ENCODE data around the gene ZSWIM2.

Gene ZSWIM2

GRCh38 chr2:186868344-186868743 is 19.4 kb upstream of the ZSWIM2 start:
- Histone ChIP-seq H3K4me3 (ENCODE audit: low read length) (no peak overlapping the region), H3K79me2 (ENCODE audit: low read length) (no peaks in the 10 kb centered on the region), H2AFZ (ENCODE audit: low read length) (no peak overlapping the region), H3K27ac (ENCODE audit: low read length) (no peak overlapping the region), H3K9me3 (replicated peaks; ENCODE audit: insufficient read depth, low read length) (no peaks in the 10 kb centered on the region), H3F3A (ENCODE audit: insufficient read depth, low read length) (no peaks in the 10 kb centered on the region), H4K20me1 (ENCODE audit: insufficient read depth, low read length) (no peaks in the 10 kb centered on the region), H3K36me3 (replicated peaks; ENCODE audit: insufficient read depth, low read length) (no peaks in the 10 kb centered on the region), H3K9ac (ENCODE audit: low read length) (no peak overlapping the region), H3K27me3 (replicated peaks; ENCODE audit: insufficient read depth, low read length) (no peaks in the 10 kb centered on the region), H3K4me2 (ENCODE audit: low read depth, low read length) (no peak overlapping the region), H3K9me2 (replicated peaks; ENCODE audit: insufficient read depth, low read length) (no peaks in the 10 kb centered on the region), H3K4me1 (ENCODE audit: low read length) (no peaks in the 10 kb centered on the region)
- no peak for TF ChIP-seq EZH2phosphoT487 (IDR thresholded peaks at IDR 0.05; ENCODE audit: low read length)
- TF ChIP-seq, protein P1, sequence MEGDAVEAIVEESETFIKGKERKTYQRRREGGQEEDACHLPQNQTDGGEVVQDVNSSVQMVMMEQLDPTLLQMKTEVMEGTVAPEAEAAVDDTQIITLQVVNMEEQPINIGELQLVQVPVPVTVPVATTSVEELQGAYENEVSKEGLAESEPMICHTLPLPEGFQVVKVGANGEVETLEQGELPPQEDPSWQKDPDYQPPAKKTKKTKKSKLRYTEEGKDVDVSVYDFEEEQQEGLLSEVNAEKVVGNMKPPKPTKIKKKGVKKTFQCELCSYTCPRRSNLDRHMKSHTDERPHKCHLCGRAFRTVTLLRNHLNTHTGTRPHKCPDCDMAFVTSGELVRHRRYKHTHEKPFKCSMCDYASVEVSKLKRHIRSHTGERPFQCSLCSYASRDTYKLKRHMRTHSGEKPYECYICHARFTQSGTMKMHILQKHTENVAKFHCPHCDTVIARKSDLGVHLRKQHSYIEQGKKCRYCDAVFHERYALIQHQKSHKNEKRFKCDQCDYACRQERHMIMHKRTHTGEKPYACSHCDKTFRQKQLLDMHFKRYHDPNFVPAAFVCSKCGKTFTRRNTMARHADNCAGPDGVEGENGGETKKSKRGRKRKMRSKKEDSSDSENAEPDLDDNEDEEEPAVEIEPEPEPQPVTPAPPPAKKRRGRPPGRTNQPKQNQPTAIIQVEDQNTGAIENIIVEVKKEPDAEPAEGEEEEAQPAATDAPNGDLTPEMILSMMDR (IDR thresholded peaks at IDR 0.05; ENCODE audit: low read length) = no peak
- no peak for TF ChIP-seq EZH2 (optimal IDR thresholded peaks at IDR 0.05; ENCODE audit: low read depth, low read length)
- no peak for DNase-seq

- Histone ChIP-seq H3F3A (ENCODE audit: insufficient read depth, low read length) (no peaks in the 10 kb centered on the region), H3K79me2 (ENCODE audit: low read length) (no peaks in the 10 kb centered on the region), H3K9ac (ENCODE audit: low read length) (no peak overlapping the region), H2AFZ (ENCODE audit: low read length) (no peak overlapping the region), H3K4me1 (ENCODE audit: low read length) (no peaks in the 10 kb centered on the region), H3K27me3 (replicated peaks; ENCODE audit: insufficient read depth, low read length) (no peaks in the 10 kb centered on the region), H3K4me3 (ENCODE audit: low read length) (no peak overlapping the region), H3K36me3 (replicated peaks; ENCODE audit: insufficient read depth, low read length) (no peaks in the 10 kb centered on the region), H3K27ac (ENCODE audit: low read length) (no peak overlapping the region), H4K20me1 (ENCODE audit: insufficient read depth, low read length) (no peaks in the 10 kb centered on the region), H3K4me2 (ENCODE audit: low read depth, low read length) (no peak overlapping the region), H3K9me2 (replicated peaks; ENCODE audit: insufficient read depth, low read length) (no peaks in the 10 kb centered on the region), H3K9me3 (replicated peaks; ENCODE audit: insufficient read depth, low read length) (no peaks in the 10 kb centered on the region)
- TF ChIP-seq, protein P1 (IDR thresholded peaks at IDR 0.05; ENCODE audit: low read length) = peak; percentile 79
- no peak for TF ChIP-seq EZH2phosphoT487 (IDR thresholded peaks at IDR 0.05; ENCODE audit: low read length)
- DNase-seq = peak; percentile 47
Measured at GRCh38 chr2:186862869-186863709, 14.1 kb upstream of the ZSWIM2 start.

- Histone ChIP-seq H2AFZ (ENCODE audit: low read length) (no peak overlapping the region), H3K9me3 (replicated peaks; ENCODE audit: insufficient read depth, low read length) (no peaks in the 10 kb centered on the region), H3K4me2 (ENCODE audit: low read depth, low read length) (no peak overlapping the region), H3K9me2 (replicated peaks; ENCODE audit: insufficient read depth, low read length) (no peaks in the 10 kb centered on the region), H3K27me3 (replicated peaks; ENCODE audit: insufficient read depth, low read length) (no peaks in the 10 kb centered on the region), H3K4me1 (ENCODE audit: low read length) (no peaks in the 10 kb centered on the region), H3F3A (ENCODE audit: insufficient read depth, low read length) (no peaks in the 10 kb centered on the region), H3K36me3 (replicated peaks; ENCODE audit: insufficient read depth, low read length) (no peaks in the 10 kb centered on the region), H4K20me1 (ENCODE audit: insufficient read depth, low read length) (no peaks in the 10 kb centered on the region), H3K27ac (ENCODE audit: low read length) (no peak overlapping the region), H3K9ac (ENCODE audit: low read length) (no peak overlapping the region), H3K4me3 (ENCODE audit: low read length) (no peak overlapping the region), H3K79me2 (ENCODE audit: low read length) (no peaks in the 10 kb centered on the region)
- TF ChIP-seq, protein P1 (IDR thresholded peaks at IDR 0.05; ENCODE audit: low read length) = no peak
- TF ChIP-seq EZH2phosphoT487 (IDR thresholded peaks at IDR 0.05; ENCODE audit: low read length) (no peak), EZH2 (optimal IDR thresholded peaks at IDR 0.05; ENCODE audit: low read depth, low read length) (no peak)
- no peak for DNase-seq
Measured at GRCh38 chr2:186855216-186855615, 6.2 kb upstream of the ZSWIM2 start.
